ENCODE data around the gene DCHS1. TPM values are rescaled to one million over a fixed set of nuclear protein-coding genes. Genes with fewer than 3 reads are reported as not detected.

The DCHS1 gene
- total RNA-seq, 4 donors from 2014 or later: 7.0 to 23.7 (median 10.7) TPM

DNA sequence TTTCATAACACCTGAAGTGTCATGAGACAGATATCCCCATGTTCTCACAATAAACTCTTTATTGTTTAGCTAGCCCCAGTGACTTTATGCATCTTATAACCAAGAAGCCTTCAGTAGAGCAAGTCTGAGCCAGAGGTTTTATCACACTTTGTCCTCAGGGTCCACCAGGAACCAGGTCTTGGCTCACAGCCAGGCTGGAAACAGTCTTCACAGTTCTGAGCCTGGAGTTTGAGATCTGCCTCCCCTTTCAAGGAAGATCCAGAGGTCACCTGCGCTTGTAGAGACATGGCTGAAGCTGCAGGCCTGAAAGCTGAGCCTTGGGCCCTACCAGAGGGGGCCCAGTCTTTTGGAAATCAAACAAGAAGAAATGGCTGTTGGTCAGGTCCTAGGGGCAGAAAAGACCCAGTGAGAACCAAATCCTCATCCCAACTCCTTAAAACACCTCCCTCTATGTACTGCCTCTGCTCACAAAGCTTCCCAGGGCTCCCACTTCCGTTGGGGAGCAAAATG, 55.7 kb downstream of the DCHS1 start:
- TF ChIP-seq, protein P1, sequence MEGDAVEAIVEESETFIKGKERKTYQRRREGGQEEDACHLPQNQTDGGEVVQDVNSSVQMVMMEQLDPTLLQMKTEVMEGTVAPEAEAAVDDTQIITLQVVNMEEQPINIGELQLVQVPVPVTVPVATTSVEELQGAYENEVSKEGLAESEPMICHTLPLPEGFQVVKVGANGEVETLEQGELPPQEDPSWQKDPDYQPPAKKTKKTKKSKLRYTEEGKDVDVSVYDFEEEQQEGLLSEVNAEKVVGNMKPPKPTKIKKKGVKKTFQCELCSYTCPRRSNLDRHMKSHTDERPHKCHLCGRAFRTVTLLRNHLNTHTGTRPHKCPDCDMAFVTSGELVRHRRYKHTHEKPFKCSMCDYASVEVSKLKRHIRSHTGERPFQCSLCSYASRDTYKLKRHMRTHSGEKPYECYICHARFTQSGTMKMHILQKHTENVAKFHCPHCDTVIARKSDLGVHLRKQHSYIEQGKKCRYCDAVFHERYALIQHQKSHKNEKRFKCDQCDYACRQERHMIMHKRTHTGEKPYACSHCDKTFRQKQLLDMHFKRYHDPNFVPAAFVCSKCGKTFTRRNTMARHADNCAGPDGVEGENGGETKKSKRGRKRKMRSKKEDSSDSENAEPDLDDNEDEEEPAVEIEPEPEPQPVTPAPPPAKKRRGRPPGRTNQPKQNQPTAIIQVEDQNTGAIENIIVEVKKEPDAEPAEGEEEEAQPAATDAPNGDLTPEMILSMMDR (IDR thresholded peaks at IDR 0.05; ENCODE audit: low read depth): no peak

DNA sequence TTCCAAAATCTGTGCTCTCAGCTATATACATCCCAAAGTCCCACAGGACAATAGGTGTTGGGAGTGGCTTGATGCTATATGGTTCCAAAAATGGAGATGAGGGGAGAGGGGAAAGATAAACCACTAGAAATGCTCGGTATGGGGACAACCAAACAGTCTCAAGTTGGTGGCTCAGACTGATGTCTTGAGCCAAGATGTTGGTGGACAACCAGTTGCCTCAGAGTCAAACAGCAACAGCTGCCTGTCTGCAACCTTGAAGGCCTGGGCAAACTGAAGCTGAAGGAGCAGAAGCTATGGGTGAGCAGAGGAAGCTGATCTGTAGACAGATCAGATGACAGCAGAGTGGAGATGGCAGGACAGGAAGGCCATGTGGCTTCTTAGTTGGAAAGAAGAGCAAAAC, 56.2 kb downstream of the DCHS1 start:
- TF ChIP-seq, protein P1 (IDR thresholded peaks at IDR 0.05; ENCODE audit: low read depth): no peak

DNA sequence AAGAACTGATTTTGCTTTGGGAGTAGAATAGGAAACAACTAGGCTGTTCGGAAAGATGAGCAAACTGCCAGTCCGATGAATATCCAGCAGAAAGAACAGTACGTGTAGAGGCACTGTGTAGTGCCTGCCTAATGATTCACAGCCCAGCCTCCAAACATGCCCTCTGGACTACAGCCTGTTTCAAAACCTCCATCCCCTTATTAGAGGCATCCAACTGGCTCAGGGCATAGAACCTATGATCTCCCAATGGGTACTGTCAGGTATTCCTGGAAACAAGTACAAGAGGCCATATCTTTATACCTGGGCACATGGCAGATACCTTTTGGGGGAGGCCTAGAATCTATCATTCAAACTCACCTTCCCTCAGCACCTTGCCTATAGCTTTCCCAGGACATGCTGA, 57.1 kb downstream of the DCHS1 start:
- TF ChIP-seq, protein P1 (IDR thresholded peaks at IDR 0.05; ENCODE audit: low read depth): no peak

DNA sequence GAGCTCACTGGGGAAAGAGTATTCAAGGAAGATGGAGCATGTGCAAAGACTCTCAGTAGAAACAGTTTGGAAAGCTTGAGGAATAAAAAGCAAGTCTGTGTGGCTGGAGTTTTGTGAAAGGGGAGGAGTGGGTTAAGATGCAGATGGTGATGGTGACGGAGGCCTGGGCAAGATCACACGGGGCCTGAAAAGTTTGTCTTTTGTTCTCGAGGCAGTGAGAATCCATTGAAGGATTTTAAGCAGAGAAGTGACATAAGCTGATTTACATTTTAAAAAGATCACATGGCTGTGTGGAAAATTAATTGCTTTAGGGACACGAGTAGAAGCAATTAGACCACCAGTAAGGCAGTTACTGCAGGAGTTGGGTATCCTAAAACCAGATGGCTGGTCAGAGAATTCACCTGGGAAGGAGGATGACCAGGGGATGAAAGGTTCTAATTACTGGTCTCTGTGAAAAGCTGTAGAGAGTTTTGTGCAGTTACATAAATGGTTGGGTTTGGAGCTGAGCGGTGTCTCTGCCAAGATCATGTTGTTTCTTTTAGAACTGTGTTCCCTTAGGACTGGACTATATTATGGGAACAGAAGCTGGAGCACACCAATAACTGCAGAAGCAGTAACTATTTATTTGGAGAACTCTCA, 59.3 kb downstream of the DCHS1 start:
- TF ChIP-seq, protein P1 (IDR thresholded peaks at IDR 0.05; ENCODE audit: low read depth): no peak

DNA sequence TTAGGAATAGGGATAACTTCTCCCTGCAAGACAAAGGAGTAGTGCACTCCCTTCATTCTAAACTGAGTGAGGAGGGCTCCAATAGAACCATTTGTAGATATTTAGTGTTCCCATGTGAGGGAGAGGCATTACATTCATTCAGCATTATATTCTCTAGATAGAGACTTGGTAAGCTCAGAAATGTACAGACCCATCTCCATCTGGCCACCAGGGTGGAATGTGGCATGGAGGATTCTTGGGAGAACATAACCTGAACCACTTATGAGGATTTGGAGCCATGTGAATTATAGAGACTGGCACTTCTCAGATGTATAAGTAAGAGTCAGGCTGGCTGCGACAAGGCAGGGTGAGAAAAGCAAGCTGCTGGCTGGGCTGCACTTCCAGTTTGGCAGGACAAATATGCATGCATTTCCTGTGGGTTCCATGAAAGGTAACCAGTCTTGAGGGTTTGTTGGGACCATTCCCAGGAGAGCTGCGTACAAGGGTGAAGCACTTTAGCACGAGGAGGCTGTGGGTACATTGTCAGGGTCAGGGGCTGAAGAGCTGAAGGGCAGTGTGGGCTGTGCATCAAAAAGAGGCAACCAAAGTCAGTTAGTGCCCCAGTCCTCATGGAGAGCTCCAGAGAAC, 61.4 kb downstream of the DCHS1 start:
- TF ChIP-seq, protein P1 (IDR thresholded peaks at IDR 0.05; ENCODE audit: low read depth): no peak

DNA sequence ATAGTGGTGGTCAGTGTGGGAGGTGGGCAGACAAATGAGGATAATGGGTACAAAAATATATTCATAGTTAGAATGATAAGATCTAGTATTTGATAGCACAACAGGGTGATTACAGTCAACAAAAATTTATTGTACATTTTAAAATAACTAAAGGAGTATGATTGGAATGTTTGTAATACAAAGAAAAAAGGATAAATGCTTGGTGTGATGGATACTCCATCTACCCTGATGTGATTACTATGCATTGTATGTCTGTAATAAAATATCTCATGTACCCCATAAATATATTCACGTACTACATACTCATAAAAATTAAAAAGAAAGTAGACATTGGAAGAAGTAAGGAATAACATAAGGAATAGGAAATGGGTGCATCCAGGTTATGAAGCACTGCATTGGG, 67.6 kb downstream of the DCHS1 start:
- TF ChIP-seq, protein P1 (IDR thresholded peaks at IDR 0.05; ENCODE audit: low read depth): no peak

DNA sequence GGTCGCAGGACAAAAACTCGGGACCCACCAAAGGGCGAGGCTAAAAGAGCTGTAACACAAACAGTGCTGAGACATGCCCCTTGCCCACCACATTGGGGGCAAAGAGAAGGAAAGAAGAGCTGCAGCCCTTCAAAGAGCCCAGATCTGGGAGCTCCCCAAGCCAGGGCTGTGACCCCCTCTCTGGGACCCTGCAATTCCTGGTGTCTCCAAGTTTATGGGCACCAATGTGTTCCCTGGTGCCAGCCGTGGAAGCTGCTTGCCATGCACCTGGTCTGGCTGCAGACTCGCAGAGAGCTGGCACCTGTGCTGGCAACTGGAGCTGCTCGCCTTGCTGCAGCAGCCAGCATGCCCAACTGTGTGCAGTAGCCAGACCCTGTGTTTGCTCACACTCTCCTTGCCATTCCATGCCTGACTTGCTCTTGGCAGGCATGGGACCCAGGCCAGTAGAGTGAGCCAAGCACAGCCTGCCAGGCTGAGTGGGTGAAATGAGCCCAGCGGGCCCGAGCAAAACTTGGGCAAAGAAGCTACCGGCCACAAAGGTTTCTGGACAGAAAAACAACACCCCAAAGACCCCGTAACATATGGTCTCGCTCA, 68.2 kb downstream of the DCHS1 start:
- TF ChIP-seq, protein P1 (IDR thresholded peaks at IDR 0.05; ENCODE audit: low read depth): no peak
